ENCODE results near the gene LSM10. TPM values are rescaled to one million over a fixed set of nuclear protein-coding genes. Genes with fewer than 3 reads are reported as not detected.

LSM10 gene
- total and polyA plus RNA-seq, 9 of the 15 experiments (the other 6 are each of a cell fraction or from before 2014, with no cell fraction given): 13.2 to 146 (median 68.9) TPM

DNA sequence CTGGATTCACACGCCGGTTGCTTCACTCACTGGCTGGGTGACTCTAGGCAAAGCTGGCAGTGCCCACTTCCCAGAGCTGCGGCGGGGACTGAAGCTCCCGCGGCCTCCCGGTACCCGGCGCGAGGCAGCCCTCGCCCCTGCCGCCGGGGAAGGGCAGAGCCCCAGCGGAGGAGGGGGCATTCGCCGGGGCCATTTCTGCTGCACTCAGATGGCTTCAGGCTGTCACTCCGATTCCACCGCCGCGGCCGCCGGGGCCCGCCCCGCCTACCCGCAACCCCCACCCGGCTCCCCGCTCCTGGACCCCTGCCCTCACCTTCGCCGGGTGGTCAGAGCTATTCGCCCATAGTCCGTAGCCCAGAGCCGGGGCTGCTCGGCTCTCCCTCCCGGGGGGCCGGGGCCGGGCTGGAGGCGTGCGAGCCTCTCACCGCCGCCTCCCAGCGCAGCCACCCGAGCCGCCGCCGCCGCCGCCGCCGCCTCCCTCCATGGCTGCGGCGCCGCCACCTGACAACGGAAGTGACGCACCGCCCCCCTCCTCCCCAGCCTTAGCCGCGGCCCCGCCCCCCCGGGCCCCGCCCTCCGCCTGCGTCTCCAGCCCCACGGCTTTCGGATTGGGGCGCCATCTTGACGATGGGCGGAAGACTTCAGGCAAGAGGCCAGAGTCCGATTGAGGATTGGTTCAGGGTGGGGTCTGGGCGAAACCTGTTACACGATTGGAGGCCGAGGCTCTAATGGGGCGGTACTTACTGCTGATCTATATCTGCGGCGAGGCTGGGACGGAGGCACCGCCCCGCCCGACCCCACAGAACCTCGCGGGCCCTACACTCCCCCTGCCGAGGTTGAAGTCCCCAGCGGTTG lies 12.1 kb downstream of the LSM10 start, which contains the start of gene STK40 (continued):
- no peak for TF ChIP-seq MBD1 (CRISPR knock-in tag; IDR thresholded peaks at IDR 0.05)
- peak; percentile 70; the same call in 1 of the 2 replicates for TF ChIP-seq ZBTB7A (IDR thresholded peaks at IDR 0.05; ENCODE audit: borderline replicate concordance, control insufficient read depth, low read depth, low read length)
- no peak for TF ChIP-seq NR2F6 (CRISPR knock-in tag; IDR thresholded peaks at IDR 0.05)
- TF ChIP-seq RBM39 (optimal IDR thresholded peaks at IDR 0.05; ENCODE audit: low read depth, low read length): no peak
- no peak for TF ChIP-seq HSF4 (CRISPR knock-in tag; IDR thresholded peaks at IDR 0.05; ENCODE audit: borderline replicate concordance)
- no peak for TF ChIP-seq ZNF253 (CRISPR knock-in tag; conservative IDR thresholded peaks at IDR 0.05)
- TF ChIP-seq RCOR1 (IDR thresholded peaks at IDR 0.05; ENCODE audit: borderline replicate concordance in 1 of 2, low read depth in 2 of 2, low read length in 2 of 2): no peak
- TF ChIP-seq MTF1 (CRISPR knock-in tag; IDR thresholded peaks at IDR 0.05; ENCODE audit: borderline replicate concordance): no peak
- TF ChIP-seq EHMT2 (IDR thresholded peaks at IDR 0.05): no peak
- TF ChIP-seq ZNF696 (CRISPR knock-in tag; conservative IDR thresholded peaks at IDR 0.05): no peak
- TF ChIP-seq TEAD1 (CRISPR knock-in tag; IDR thresholded peaks at IDR 0.05): peak in 1 of 2 experiments; percentile 13; a peak in 1 of 4 replicates
- no peak for TF ChIP-seq HOMEZ (CRISPR knock-in tag; IDR thresholded peaks at IDR 0.05)
- no peak for TF ChIP-seq ZNF778 (CRISPR knock-in tag; IDR thresholded peaks at IDR 0.05)
- TF ChIP-seq TCF3 (CRISPR knock-in tag; IDR thresholded peaks at IDR 0.05): no peak
- no peak for TF ChIP-seq DMBX1 (CRISPR knock-in tag; IDR thresholded peaks at IDR 0.05; ENCODE audit: borderline replicate concordance)
- TF ChIP-seq, protein P1, sequence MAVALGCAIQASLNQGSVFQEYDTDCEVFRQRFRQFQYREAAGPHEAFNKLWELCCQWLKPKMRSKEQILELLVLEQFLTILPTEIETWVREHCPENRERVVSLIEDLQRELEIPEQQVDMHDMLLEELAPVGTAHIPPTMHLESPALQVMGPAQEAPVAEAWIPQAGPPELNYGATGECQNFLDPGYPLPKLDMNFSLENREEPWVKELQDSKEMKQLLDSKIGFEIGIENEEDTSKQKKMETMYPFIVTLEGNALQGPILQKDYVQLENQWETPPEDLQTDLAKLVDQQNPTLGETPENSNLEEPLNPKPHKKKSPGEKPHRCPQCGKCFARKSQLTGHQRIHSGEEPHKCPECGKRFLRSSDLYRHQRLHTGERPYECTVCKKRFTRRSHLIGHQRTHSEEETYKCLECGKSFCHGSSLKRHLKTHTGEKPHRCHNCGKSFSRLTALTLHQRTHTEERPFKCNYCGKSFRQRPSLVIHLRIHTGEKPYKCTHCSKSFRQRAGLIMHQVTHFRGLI (CRISPR knock-in tag; IDR thresholded peaks at IDR 0.05): no peak
- TF ChIP-seq FOXK1 (CRISPR knock-in tag; IDR thresholded peaks at IDR 0.05; ENCODE audit: borderline replicate concordance): no peak
- TF ChIP-seq NFRKB (IDR thresholded peaks at IDR 0.05; ENCODE audit: low read depth): no peak
- TF ChIP-seq SP2 (IDR thresholded peaks at IDR 0.05; ENCODE audit: extremely low read depth, low read depth, low read length, poor library complexity, severe bottlenecking): peak; percentile 89
- no peak for TF ChIP-seq XRCC3 (IDR thresholded peaks at IDR 0.05)
- TF ChIP-seq, protein P2, sequence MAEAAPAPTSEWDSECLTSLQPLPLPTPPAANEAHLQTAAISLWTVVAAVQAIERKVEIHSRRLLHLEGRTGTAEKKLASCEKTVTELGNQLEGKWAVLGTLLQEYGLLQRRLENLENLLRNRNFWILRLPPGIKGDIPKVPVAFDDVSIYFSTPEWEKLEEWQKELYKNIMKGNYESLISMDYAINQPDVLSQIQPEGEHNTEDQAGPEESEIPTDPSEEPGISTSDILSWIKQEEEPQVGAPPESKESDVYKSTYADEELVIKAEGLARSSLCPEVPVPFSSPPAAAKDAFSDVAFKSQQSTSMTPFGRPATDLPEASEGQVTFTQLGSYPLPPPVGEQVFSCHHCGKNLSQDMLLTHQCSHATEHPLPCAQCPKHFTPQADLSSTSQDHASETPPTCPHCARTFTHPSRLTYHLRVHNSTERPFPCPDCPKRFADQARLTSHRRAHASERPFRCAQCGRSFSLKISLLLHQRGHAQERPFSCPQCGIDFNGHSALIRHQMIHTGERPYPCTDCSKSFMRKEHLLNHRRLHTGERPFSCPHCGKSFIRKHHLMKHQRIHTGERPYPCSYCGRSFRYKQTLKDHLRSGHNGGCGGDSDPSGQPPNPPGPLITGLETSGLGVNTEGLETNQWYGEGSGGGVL (CRISPR knock-in tag; IDR thresholded peaks at IDR 0.05): no peak

Measured in K562 (cell line).